ENCODE measurements around the gene MPIG6B.

- TF ChIP-seq CTCF (IDR thresholded peaks at IDR 0.05) = no peak
- TF ChIP-seq POLR2A (IDR thresholded peaks at IDR 0.05) = no peak
- TF ChIP-seq EP300 (IDR thresholded peaks at IDR 0.05) = no peak
Measured at GRCh38 chr6:31713465-31713864, 9.7 kb upstream of the MPIG6B start.

Data from tibial nerve (tissue), 4 donors.